Dermis blood vessel endothelial cell (primary cell): ENCODE results near the gene CLNK. TPM values are rescaled to one million over a fixed set of nuclear protein-coding genes. Genes with fewer than 3 reads are reported as not detected.
"Not testable (repeated sequence)": the region's sequence is repeated elsewhere in the genome, so short reads cannot be mapped to it uniquely, and the experiment has no call there.

Experiments
- DNase-seq: peaks from one replicate; pipeline ENCODE4 v3.0.0; 2010
- total RNA-seq: library from RNA; depleted of rRNA; stranded (reverse); fragments of >200 nt; gene quantifications from 2 replicates; pipeline ENCODE4 v1.2.3, GENCODE V29; 2014

The CLNK gene
- total RNA-seq, 1 donor from 2014 or later, result not detected

DNA sequence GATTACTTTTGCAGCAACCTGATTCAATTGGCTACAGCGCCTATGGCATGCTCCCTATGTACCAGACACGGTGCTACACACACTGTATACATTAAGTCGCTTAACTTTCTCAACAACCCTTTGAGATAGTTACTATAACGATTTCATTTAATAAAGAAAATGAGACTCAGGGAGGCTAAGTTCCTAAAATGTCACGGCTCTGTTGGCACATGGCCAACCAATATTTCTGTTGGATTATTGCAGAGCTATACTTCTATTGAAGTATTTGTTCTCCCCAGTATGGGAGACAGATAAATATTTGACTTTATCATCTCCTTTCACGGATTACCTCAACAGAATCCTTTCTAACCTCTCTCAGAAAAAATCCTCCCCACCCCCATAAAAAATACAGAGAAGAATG is 25.3 kb downstream of the CLNK start:
- DNase-seq, result no peak

DNA sequence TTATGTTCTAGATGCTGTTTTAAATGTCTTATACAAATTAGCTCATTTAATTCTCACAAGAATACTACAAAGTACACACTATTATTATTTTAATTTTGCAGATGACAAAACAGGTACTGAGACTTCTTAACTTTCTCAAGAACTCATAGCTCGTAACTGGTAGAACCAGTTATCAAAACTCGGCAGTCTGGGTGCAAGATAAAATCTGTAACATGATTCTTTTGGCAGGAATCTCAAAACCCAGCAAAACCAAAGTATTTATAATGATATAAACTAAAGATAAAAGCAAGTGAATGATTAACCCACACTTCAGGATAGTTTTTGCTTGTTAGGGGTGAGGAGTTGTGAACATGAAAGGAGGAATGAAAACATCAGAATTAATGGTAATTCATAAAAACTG is 27.6 kb downstream of the CLNK start:
- DNase-seq, result peak; percentile 25

DNA sequence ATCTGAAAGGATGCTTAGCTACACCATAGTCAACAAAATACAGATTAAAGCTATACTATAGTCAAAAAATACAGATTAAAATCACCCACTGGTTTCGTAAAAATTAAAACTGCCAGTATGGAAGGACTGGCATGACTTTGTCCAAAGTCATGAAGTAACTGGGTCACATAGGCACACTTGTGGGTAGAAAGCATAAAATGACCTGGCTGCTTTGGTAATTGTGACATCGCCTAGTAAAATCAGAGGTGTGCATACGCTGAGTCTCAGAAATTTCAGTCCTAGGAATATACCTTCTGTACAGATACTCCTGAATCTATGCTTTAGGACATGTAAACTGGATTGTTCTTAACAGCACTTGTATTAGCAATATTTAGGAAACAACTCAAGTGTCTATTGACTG is 28.1 kb downstream of the CLNK start:
- peak; percentile 24 for DNase-seq

DNA sequence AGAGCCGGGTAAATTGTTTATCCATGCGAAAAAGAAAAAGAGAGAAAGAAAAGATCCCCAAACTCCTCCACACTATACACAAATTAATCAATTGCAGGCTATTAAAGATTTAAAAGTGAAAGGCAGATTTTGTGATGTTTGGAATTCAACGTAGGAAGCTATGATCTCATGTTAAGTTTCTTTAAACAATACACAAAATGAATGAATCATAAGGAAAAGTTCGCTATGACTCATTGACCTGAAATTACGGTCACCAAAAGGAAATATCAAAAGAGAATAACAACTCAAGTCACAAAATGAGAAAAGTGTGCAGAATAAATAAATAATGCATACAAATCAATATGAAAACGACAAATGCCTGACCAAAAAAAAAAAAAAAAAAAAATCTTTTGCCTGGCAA is 28.6 kb downstream of the CLNK start:
- peak; percentile 88 for DNase-seq

DNA sequence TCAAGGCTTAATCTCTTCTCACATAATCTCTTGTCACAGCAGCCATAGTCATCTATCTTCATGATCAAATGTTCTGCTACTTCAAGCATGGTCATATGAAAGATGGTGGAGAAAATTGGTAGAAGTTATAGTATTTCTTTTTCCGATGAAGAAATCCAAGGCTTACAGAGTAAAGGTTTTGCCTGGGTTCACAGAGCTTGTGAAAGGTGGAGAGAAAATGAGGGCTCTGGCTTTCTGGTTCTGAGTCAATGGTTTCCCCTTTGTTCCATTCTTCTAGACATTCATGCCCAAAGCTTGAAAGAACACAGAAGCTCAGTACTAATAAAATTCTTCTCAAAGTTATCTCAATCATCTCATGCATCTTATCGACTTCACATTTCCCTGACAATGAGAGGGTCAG is 36.1 kb downstream of the CLNK start:
- no peak for DNase-seq

DNA sequence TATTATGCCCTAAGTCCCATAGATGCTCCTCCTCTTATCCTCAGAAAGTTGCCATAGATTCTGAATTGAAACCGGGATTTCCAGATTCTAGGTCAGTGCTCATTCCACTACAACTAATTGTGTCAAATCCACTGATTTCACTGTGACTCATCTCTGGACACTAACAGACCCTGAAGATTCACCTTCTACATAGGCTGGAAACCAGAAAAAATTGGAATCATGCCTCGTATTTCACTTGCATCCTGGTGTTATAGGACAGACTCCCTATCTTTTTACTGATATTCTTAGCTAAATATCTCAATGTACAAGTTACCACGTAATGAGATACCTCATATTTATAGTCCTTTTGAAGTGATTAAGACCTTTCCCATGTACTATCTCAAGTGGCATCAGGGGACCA is 36.7 kb downstream of the CLNK start:
- DNase-seq, result no peak

DNA sequence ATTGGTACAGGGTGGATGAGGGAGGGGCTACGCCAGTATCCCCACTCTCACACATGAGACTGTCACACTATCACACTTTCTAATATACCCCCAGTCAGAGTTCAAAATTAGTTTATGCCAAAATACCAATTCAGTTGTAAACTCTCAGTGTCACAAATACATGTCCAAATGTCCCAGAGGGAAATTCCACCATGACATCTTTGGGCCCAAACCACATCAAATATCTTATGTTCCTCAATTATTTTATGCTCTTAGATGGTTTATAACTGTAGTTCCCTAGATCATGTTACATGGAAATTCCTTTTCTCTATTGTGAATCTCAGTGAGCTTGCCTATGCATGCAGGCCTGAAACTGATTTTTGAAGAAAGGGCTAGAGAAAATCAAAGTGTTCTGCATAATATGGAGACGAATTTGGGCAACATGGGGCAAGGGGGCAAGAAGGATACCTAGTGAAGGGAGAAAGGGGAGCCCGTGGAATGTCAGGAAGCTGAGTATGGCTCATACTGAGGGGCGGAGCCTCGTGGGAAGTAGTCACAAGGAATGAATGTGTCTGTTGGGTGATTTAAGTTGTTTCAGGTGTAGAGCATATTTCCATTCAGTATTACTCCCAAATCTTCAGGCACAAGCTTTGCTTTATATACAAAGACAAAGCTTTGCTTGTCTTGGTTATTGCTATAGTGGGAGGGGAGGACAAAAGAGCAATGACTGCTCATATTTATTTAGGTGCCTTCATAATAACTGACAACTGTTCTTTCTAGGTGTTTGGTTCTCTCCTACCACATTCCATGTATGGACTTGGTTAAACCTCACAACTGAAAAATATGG is 40.8 kb downstream of the CLNK start:
- no peak for DNase-seq

DNA sequence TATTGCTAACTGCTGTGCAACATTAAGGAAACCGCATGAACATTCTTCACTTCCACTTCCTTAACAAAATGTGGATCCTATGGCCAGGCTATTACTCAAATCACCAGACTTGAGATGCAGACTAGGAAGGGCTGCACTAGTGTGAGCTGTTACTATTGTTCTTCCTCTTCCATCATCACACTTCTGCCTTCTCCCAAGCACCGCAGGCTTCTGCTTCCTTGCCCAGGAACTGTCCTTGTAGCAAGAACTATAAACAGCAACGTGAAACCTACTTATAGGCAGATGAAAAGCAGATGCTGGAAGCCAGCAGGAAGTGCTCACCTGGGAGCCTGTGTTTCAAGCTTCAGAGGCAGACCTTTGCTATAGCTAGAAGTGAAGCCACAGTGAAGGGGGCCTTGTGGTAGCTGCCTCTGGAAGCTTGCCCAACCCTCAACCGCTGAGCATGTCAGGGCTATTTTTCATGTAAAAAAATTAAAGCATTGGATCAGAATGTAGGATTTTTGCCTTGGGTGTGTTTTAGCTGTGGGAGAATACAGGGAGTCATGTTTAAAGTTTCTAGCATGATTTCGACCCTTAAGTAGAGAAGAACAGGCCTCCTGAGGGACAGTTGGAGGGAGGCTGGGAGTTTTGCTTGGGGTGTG is 43.9 kb downstream of the CLNK start:
- no peak for DNase-seq

DNA sequence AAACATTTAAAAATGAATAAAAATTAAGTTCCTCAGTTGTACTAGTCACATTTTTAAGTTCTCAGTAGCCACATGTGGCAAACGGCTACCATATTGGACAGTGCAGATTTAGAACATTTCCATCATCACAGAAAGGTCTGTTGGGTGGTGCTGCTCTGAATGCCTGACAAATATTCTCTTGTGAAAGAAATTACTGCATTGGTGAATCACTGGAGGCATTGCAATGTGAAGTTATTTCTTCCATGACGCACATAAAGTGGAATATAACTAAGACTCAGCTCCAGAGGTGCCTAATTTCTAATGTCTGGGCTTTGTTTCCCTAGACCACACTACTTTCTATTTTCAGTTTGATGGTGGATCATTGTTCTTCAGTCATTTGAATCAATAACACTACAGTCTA is 44.9 kb downstream of the CLNK start:
- no peak for DNase-seq

DNA sequence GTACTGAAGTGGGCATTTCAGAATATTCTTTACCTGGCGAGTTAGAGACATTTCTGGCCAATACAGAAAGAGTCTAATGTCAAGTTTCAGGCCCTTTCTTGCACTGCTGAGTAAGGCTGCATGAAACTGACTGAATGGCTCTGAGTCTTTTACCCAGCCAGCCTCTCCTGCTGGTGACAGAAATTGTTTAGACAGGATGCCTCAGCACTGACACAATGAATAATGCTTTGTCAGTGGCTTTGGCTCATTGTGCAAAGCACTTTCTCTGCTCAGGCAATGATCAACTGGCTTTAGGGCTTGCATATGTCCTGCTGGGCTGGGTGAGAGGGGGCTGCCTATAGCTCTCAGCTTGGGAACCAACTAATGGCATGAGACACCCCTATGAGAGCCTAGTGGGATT is 45.5 kb downstream of the CLNK start:
- no peak for DNase-seq

DNA sequence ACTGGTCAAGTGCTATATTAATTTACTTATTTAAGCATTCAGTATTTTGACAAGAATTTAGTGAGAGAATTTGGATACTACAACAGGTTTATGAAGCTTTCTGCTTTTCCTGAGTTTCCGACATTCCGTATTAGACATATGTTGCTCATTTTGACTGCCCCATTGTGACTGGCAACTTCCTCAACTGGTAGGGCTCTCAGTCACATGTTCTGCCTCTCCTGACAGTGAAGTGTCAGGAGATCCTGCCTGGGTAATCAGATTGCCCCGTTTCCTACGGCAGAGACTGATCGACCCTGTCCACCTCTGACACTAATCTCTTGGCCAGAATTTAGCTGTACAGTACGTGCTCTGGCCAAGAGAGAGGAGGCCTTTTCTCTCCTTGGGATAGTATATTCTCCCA is 49.5 kb downstream of the CLNK start:
- no peak for DNase-seq

DNA sequence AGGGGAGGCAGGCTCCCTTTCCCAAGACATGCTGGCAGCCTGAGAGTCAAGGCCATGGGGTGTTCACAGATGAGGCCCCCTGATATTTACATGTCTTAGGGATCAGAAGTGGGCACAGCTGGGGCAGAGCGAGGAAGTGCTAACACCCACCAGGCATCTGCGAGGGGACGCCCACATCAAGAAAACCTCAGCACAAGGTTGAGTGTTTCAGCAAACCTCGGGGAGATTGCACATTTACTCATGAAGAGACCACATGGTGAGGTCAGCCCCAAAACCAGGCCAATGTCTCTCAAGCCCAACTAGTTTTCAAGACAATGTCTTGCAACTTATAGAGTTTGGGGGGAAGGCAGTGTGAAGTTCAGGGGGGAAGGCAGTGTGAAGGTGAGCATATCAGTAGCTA is 55.2 kb downstream of the CLNK start:
- DNase-seq, result no peak

DNA sequence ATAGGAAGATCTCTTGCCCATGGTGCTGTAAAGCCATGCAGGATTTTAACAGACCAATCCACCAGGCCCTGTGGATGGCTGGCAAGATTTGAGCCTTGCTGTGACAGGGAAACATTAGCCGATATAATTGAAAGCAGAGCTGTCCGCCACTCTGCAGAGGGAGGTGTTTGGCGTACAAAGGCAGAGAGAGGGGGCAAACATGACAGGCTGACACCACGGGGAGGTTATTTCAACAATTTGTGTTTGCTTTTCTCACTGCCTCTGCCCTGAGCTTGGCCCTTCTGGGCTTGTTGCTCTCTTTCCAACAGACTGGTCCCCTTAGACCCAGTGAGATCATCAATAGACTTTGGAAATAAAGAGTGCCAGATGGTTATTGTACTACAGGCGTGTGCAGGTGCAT is 59.4 kb downstream of the CLNK start:
- no peak for DNase-seq

DNA sequence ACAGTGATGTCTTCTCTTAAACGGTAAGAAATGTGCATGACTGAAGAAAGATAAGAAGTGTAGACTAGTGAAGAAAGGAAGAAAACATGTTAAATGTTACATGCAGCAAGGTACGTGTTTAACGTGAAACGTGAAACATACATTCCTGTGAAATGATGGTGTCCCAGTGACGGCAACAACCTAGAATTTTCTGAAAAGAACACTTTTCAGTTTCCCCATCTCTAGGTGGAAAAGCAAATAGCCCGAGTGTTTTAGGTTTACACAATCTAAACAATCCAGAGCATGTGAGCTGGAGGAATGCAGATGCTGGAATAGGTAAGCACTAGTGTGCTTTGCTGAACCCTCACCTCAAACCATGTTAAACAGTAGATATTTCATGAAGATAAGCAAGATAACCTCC is 60.7 kb downstream of the CLNK start:
- no peak for DNase-seq

DNA sequence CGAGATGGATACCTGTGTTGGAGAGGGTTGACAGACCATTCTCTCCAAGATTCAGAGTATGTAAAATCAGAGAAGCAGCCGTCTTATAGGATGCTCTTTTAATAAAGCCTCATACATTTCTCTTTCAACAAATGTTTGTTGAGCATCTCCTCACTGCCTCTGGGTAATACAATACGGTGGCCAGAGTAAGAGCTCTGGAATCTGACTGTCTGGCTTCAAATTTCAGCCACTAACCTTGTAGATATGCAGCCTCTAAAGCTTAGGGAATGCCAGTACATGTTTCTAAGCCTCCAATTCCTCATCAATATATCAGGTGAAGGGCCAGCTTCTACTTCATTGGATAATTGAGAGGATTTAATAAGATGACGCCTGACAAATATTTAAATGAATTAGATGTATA is 61.3 kb downstream of the CLNK start:
- DNase-seq, result no peak

DNA sequence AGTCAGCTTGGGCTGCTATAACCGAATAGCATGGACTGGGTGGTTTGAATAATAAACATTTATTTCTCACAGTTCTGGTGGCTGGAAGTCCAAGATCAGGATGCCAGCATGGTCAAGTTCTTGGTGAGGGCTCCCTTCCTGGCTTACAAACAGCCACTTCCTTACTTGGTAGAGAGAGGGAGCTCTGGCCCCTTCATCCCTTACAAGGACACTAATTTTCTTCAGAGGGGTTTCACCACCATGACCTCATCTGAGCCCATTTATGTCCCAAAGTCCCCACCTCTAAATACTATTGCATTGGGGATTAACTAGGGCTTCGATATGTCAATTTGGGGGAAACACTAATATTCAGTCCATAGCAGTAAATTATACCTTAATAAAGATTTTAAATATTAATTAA is 61.8 kb downstream of the CLNK start:
- DNase-seq, result peak; percentile 58

DNA sequence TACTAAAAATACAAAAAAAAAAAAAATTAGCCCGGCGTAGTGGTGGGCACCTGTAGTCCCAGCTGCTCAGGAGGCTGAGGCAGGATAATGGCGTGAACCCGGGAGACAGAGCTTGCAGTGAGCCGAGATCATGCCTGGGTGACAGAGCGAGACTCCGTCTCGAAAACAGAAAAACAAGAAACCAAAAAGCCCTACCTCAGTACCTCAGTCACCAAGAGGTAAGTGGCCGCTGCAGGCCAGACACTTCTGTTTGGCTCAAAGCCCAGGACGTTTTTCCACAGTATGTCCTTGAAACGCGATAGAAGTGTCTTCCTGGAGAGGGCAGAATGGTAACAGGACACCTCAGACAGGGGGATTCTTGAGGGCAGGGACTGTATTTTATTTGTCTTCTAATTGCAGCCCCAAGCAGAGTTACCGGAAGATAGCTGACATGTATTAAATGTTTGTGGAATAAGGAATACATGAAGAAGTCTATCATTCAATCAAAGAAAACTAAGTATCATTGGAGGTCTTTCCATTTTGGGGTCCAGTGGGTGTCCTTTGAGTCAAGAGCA is 63.6 kb downstream of the CLNK start:
- no peak for DNase-seq

DNA sequence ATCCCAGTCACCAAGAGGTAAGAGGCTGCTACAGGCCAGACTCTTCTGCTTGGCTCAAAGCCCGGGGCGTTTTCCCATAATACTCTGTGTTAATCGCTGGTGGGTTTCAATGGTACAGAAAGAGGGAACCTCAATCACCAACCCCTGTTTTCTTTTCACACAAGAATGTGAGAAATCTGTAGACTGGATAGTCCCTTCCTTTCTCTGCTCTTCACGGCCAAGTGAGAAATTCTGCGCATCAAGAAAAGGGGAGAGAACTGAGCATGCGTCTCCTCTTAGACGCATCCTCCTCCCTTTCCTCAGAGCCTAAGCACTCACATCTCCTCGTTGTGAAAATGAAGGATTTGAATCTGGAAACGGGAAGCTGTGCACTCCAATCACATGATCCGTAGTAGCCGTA is 64.7 kb downstream of the CLNK start:
- no peak for DNase-seq

DNA sequence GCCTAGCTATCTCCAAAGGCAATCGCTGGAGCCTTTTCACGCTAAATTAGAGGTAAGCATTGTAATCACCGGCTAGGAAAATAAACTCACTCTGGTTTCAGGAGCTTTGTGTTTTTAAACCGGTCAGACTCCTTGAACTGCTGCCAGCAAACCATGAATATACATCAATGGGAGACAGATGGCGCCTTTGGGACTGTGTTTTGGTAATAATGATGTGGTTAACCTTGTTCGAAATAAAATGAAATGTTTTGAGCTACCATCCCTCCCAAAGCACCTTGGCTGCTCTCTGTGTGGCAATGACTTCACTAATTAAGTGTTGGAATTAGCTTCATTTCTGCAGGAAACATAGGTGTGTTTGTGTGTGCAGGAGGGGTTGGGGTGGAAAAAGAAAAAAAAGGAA is 65.3 kb downstream of the CLNK start:
- DNase-seq, result peak; percentile 68

DNA sequence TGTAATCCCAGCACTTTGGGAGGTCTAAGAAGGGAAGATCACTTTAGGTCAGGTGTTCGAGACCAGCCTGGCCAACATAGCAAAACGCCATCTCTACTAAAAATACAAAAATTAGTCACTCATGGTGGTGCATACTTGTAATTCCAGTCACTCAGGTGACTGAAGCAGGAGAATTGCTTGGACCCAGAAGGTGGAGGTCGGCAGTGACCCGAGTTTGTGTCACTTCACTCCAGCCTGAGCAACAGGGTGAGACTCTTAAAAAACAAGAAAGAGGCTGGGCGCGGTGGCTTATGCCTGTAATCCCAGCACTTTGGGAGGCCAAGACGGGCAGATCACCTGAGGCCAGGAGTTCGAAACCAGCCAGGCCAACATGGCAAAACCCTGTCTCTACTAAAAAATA is 69.6 kb downstream of the CLNK start:
- not testable (repeated sequence) for DNase-seq

DNA sequence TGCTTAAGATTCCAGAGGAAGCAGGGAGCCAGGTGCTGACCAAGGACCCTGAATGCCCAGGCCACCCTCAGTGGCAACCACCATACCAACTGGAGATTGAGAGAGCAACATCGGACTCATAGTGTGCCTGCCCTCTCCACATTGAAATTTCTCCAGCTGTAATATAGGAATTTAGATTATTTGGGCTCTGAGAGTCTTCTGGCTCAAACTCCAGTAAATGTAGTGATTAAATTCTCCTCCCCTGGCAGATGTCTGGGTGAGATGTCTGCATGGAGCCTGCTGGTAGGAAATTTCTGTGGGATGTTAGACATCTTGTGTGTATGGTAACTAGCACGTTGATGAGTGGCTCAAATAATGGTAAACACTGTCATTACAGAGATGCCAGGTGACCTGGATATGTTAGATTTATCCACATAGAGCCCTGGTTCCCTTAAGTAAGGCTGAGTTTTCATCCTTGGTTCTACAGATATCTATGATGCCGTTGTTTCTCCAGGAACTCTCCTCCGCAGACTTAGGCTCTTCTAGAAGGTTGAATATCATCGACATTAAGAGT is 70.6 kb downstream of the CLNK start:
- DNase-seq, result no peak

DNA sequence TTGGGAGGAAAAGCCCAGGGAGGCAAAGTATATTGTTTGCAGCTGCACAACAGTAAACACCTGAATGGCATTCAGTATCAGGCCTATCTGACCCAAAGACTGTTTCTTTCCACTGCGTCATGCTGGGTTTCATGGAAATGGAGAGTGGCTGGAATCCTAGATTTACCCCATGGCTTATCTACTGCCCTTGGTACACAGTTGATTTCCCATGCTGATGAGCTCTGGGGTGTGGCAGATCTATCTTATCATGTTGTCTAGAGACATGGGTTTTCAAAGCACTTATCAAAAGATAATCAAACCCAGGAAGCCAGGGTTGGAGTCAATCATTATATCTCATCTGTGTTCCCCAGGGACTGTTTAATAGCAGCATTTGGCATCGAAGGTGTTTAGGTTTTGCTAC is 72.1 kb downstream of the CLNK start:
- DNase-seq, result no peak

DNA sequence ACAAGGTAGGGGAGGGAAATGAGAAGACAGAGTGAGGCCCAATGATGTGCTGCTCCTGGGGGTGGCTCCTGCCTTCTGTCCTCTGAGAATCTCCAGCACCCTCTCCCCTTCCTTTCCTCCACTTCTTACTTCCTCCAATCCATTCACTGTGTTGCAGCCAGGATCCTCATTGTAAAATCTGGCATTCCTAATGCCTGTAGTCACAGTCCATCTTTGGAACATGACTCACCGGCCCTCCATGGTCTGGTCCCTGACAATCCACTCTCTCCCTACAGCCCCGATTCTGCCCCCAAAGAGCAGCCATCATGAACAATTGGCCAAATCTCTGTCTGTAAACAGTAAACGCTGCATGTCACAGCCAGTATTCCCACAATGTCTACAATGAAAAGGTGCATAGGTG is 72.9 kb downstream of the CLNK start:
- peak; percentile 71 for DNase-seq
